Adrenal gland (tissue), 5 donors: Measurements from ENCODE around the gene S100A8.

Source experiments
- CTCF ChIP-seq, 6 experiments: fragments of 450-650 bp in 4 of 6; fragments of 200-600 bp in 2 of 6; sonication (generic) in 1 of 6; IDR thresholded peaks; 1 replicate in 5 of 6; 2 replicates in 1 of 6; pipeline versions ENCODE4 v1.5.1 to v1.8.0; 2016 to 2021; ENCODE audit warnings: antibody characterized with exemption in 6 of 6, mild to moderate bottlenecking in 2 of 6, moderate library complexity in 1 of 6
- POLR2A ChIP-seq, 2 donors: fragments of 450-650 bp; IDR thresholded peaks; one replicate each; pipeline ENCODE4 v1.6.1; 2017; ENCODE audit warnings: antibody characterized with exemption in 2 of 2, mild to moderate bottlenecking in 2 of 2, moderate library complexity in 1 of 2
- donor health status: DM: no; HTN: no; CAD: no.

DNA sequence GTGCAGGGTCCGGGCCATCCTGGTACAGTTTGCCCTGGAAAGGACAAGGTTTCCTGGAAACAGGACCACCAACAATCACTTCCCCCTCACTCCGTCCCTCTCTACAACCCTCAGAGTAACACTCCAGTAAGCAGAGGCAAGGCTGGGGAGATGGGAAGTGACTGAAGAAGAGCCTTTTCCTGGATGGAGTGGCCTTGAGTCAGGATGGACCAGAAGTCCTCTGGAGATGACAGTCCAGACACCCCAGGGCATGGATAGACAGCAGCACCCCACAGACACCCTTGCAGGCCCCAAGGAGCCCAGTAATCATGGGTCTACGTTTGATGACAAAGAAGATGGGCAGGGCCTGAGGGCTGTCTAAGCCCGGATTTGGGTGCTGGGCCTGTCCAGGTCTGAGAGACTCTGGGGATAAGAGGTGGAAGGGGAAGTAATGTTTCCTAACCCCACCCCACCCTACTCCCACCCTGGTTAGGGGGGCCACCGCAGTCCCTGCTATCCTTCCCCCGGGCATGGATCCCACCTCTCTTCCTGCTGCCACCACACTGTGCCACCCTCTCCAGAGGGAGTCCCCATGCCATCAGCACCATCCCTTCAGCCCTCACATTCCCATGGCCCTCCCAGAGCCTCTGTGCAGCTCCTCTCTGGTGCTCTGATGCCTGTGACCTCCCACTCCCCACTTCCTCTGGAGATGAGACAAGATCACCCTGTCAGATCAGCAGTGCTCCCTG is 7.2 kb upstream of the S100A8 start:
- no peak for TF ChIP-seq CTCF (IDR thresholded peaks at IDR 0.05)
- no peak for TF ChIP-seq POLR2A (IDR thresholded peaks at IDR 0.05)
